ENCODE data around the gene TIMM10B.

TIMM10B gene

DNA sequence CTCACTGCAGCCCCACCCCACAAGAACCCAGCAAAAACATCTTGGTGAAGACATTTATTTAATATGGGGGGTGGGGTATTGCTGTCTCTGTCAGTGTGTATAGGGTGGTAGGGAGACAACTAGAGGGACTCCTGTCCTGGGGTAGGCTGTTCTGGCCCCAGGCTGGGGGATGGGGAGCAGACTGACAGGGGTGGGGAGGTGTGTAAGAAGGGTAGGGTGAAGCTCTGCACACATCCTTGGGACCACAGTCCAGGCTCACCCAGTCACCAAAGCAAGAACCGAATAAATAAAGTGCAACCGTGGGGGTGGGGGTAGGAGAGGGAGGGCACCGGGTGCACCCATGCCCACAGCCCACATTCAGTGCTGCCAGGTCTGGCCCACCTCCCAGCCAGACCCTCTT, 32.7 kb upstream of the TIMM10B start:
- no peaks in the 10 kb centered on the region for H3K9me3 ChIP-seq (ENCODE audit: control insufficient read depth in 5 of 5, low read length in 5 of 5)
- H3K4me1 ChIP-seq (ENCODE audit: control insufficient read depth in 5 of 5, insufficient read depth in 5 of 5, low read length in 5 of 5): no peaks in the 10 kb centered on the region
- no peaks in the 10 kb centered on the region for H3K27me3 ChIP-seq (ENCODE audit: control insufficient read depth in 5 of 5, insufficient read depth in 4 of 5, low read length in 5 of 5)
- H3K4me3 ChIP-seq (ENCODE audit: low read depth in 1 of 5, low read length in 5 of 5): no peak overlapping the region
- no peak overlapping the region for H3K9ac ChIP-seq (ENCODE audit: low read length in 5 of 5)
- H3K27ac ChIP-seq (ENCODE audit: low read depth, low read length): no peak overlapping the region
- peaks cover 10 to 60% (median 56%) of the 10 kb centered on the region in 5 donors for H3K36me3 ChIP-seq (ENCODE audit: control insufficient read depth in 5 of 5, insufficient read depth in 5 of 5, low read length in 5 of 5)

DNA sequence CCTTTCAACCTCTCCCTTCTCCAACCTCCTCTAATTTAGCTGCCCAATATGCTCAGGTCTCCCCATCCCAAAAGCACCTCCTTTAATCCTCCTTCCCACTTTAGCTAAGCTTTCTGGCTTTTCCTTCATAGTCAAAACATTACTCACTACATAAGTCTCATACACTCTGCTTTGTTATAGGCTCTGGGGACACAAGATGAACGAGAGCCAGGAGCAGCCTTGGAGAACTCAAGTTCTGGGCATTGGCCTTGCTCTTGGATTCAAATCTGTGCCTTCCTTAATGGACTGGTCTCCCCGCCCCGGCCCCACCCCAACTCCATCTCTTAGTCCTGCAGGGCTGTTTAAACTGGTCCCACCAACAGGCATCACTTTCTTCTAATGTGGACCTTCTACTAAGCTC, 29.1 kb upstream of the TIMM10B start:
- Histone ChIP-seq H3K9me3 (ENCODE audit: control insufficient read depth in 5 of 5, low read length in 5 of 5) (no peaks in the 10 kb centered on the region), H3K4me3 (ENCODE audit: low read depth in 1 of 5, low read length in 5 of 5) (no peak overlapping the region), H3K9ac (ENCODE audit: low read length in 5 of 5) (no peak overlapping the region), H3K27ac (ENCODE audit: low read depth, low read length) (no peak overlapping the region), H3K36me3 (ENCODE audit: control insufficient read depth in 5 of 5, insufficient read depth in 5 of 5, low read length in 5 of 5) (peaks cover 10 to 96% (median 91%) of the 10 kb centered on the region in 5 donors), H3K4me1 (ENCODE audit: control insufficient read depth in 5 of 5, insufficient read depth in 5 of 5, low read length in 5 of 5) (no peaks in the 10 kb centered on the region), H3K27me3 (ENCODE audit: control insufficient read depth in 5 of 5, insufficient read depth in 4 of 5, low read length in 5 of 5) (no peaks in the 10 kb centered on the region)

DNA sequence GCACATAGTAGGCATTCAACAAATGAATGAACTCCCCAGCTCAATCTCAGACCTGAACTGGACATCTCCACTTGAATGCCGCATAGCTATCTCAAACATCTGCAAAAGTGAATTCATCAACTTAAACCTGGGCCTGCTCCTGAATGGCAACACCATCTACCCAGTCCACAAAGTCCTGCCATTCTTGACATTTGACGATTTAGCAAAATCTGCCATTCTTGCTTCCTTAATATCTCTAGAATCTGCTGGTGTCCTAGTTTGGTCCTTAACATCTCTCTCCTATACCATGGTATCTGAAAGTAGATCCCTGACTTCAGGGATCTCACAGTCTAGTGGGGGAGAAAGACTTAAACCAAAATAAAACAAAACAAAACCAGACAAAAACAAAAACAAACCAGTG, 28.1 kb upstream of the TIMM10B start:
- Histone ChIP-seq H3K27ac (ENCODE audit: low read depth, low read length) (no peak overlapping the region), H3K4me1 (ENCODE audit: control insufficient read depth in 5 of 5, insufficient read depth in 5 of 5, low read length in 5 of 5) (no peaks in the 10 kb centered on the region), H3K4me3 (ENCODE audit: low read depth in 1 of 5, low read length in 5 of 5) (no peak overlapping the region), H3K27me3 (ENCODE audit: control insufficient read depth in 5 of 5, insufficient read depth in 4 of 5, low read length in 5 of 5) (no peaks in the 10 kb centered on the region), H3K9ac (ENCODE audit: low read length in 5 of 5) (no peak overlapping the region), H3K36me3 (ENCODE audit: control insufficient read depth in 5 of 5, insufficient read depth in 5 of 5, low read length in 5 of 5) (peaks cover 10 to 98% (median 93%) of the 10 kb centered on the region in 5 donors), H3K9me3 (ENCODE audit: control insufficient read depth in 5 of 5, low read length in 5 of 5) (no peaks in the 10 kb centered on the region)

DNA sequence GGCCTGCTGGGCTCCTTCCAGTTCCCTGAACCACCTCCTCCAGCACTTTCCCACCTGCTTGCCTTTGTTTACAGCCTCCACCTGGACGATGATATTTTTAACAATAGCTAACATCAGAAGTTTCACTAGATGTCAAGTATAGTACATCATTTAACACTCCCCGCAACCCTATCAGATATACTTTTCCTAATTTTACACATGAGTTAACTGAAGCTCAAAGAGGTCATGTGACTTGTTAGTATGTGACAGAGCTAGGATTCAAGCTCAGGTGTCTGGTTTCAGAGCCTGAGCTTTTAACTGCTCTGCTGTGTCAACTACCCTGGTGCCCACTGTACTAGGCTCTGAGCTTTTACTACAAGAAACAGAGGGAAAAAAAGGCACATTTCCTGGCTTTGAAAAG, 26.2 kb upstream of the TIMM10B start:
- H3K27me3 ChIP-seq (ENCODE audit: control insufficient read depth in 5 of 5, insufficient read depth in 4 of 5, low read length in 5 of 5): no peaks in the 10 kb centered on the region
- H3K36me3 ChIP-seq (ENCODE audit: control insufficient read depth in 5 of 5, insufficient read depth in 5 of 5, low read length in 5 of 5): peaks cover 14 to 99% (median 92%) of the 10 kb centered on the region in 5 donors
- H3K4me1 ChIP-seq (ENCODE audit: control insufficient read depth in 5 of 5, insufficient read depth in 5 of 5, low read length in 5 of 5): no peaks in the 10 kb centered on the region
- no peak overlapping the region for H3K9ac ChIP-seq (ENCODE audit: low read length in 5 of 5)
- no peak overlapping the region for H3K4me3 ChIP-seq (ENCODE audit: low read depth in 1 of 5, low read length in 5 of 5)
- no peak overlapping the region for H3K27ac ChIP-seq (ENCODE audit: low read depth, low read length)
- H3K9me3 ChIP-seq (ENCODE audit: control insufficient read depth in 5 of 5, low read length in 5 of 5): no peaks in the 10 kb centered on the region

DNA sequence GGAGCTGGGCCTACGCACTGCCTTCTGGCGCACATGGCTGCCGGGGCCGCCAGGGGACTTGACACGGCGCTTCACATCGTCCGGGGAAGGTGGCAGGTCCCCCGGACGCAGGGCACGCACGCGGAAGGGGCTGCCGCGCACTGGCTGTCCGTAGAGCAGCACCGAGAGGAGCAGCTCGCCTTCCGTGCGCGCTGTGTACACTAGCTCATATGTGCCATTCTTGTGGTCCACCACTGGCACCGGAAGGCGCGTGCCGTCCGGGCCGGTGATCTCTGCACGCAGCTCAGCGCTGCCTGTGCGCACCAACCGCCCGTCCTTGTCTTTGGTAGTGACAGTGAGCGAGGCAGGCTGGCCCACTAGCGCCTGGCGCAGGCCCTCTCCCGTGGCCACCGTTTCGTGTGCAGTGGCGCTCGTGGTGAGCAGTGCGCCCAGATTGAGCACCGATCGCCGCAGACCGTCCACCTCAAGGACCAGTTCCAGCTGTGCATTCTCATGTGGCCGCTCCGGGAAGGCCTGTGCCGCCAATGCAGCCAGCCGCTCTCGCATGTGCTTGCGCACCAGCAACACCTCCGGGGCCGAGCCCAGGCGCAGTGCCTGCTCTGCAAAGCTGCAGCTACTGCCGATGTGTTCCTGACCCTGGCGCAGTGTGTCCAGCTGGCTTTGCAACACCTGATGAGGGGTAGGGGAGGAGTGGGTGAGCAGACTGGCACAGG, 24.8 kb upstream of the TIMM10B start:
- Histone ChIP-seq H3K4me3 (ENCODE audit: low read depth in 1 of 5, low read length in 5 of 5) (no peak overlapping the region), H3K36me3 (ENCODE audit: control insufficient read depth in 5 of 5, insufficient read depth in 5 of 5, low read length in 5 of 5) (peaks cover 12 to 93% (median 86%) of the 10 kb centered on the region in 5 donors)

DNA sequence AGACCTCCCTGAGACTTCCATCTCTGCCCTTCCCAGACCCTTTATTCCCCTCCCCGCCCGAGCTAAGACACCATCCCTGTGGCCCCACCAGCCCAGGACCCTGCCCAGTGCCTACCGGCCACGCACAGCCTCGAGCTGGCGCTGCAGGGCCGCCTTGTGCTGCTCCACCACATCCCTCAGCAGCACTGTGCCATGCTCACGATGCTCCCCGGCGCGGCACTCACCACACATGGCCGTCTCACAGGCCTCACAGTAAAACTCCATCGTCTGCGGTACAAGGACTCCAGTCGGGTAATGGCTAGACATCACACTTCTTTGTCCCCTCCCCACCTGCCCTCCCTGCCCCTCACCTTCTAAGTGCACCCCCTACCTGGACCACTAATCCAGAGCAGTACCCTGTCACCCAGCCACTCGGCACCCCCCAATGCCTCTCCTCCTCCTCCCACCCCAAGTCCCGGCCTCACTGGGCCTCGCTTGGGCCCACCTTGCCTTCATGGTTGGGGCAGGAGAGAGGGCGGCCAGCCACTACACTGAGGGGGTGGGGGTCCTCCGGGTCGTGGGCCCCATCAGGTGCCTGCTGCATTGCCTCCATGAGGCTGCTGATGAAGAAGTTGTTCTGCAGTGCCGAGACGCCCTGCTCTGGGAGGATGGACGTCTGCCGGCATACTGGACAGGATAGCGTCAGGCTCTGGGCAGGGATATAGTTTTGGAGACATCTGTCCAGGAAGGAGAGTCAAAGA, 23.6 kb upstream of the TIMM10B start:
- no peaks in the 10 kb centered on the region for H3K27me3 ChIP-seq (ENCODE audit: control insufficient read depth in 5 of 5, insufficient read depth in 4 of 5, low read length in 5 of 5)
- no peaks in the 10 kb centered on the region for H3K9me3 ChIP-seq (ENCODE audit: control insufficient read depth in 5 of 5, low read length in 5 of 5)
- no peaks in the 10 kb centered on the region for H3K4me1 ChIP-seq (ENCODE audit: control insufficient read depth in 5 of 5, insufficient read depth in 5 of 5, low read length in 5 of 5)
- no peak overlapping the region for H3K27ac ChIP-seq (ENCODE audit: low read depth, low read length)
- H3K4me3 ChIP-seq (ENCODE audit: low read depth in 1 of 5, low read length in 5 of 5): no peak overlapping the region
- peaks cover 12 to 83% (median 79%) of the 10 kb centered on the region in 5 donors for H3K36me3 ChIP-seq (ENCODE audit: control insufficient read depth in 5 of 5, insufficient read depth in 5 of 5, low read length in 5 of 5)
- H3K9ac ChIP-seq (ENCODE audit: low read length in 5 of 5): no peak overlapping the region

More for the DNA sequence above, 24.8 kb upstream of the TIMM10B start:
- no peaks in the 10 kb centered on the region for H3K27me3 ChIP-seq (ENCODE audit: control insufficient read depth in 5 of 5, insufficient read depth in 4 of 5, low read length in 5 of 5)
- H3K9me3 ChIP-seq (ENCODE audit: control insufficient read depth in 5 of 5, low read length in 5 of 5): no peaks in the 10 kb centered on the region
- H3K27ac ChIP-seq (ENCODE audit: low read depth, low read length): no peak overlapping the region
- H3K4me1 ChIP-seq (ENCODE audit: control insufficient read depth in 5 of 5, insufficient read depth in 5 of 5, low read length in 5 of 5): no peaks in the 10 kb centered on the region
- H3K9ac ChIP-seq (ENCODE audit: low read length in 5 of 5): no peak overlapping the region

DNA sequence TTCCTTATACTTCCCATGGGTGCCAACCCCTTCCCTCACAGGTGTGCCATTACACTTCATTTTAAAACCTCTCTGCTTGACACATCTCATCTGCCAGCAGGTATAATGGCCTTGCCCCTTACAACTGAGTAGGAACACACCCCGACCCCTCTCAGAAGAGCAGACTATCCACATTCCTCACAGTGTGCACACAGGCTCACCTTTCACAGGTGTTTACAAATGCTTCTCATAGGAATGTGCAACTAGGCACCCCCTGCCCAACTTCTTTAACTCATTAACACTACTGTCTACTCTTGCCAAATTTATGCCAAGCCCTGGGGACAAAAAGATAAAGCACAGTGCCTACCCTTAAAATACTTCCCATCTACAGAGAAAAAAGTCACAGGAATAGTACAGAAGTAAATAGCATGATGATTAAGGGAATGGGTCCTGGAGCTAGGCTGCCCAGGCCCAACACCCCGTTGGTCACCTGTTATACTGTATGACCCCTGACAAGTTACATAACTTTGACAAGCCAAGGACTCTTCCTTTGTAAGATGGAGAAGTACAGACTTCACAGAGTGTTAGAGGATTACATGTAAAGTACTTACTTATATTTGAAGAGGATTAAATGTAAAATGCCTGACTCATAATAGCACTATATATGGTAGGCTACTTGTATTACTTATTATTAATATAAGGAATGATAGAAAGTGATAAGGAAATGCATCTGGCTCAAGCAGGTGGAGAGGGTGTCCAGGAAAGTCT, 22.8 kb upstream of the TIMM10B start:
- Histone ChIP-seq H3K4me1 (ENCODE audit: control insufficient read depth in 5 of 5, insufficient read depth in 5 of 5, low read length in 5 of 5) (no peaks in the 10 kb centered on the region), H3K9ac (ENCODE audit: low read length in 5 of 5) (no peak overlapping the region), H3K36me3 (ENCODE audit: control insufficient read depth in 5 of 5, insufficient read depth in 5 of 5, low read length in 5 of 5) (peaks cover 9 to 79% (median 76%) of the 10 kb centered on the region in 5 donors), H3K27ac (ENCODE audit: low read depth, low read length) (no peak overlapping the region), H3K4me3 (ENCODE audit: low read depth in 1 of 5, low read length in 5 of 5) (no peak overlapping the region), H3K9me3 (ENCODE audit: control insufficient read depth in 5 of 5, low read length in 5 of 5) (no peaks in the 10 kb centered on the region), H3K27me3 (ENCODE audit: control insufficient read depth in 5 of 5, insufficient read depth in 4 of 5, low read length in 5 of 5) (no peaks in the 10 kb centered on the region)

DNA sequence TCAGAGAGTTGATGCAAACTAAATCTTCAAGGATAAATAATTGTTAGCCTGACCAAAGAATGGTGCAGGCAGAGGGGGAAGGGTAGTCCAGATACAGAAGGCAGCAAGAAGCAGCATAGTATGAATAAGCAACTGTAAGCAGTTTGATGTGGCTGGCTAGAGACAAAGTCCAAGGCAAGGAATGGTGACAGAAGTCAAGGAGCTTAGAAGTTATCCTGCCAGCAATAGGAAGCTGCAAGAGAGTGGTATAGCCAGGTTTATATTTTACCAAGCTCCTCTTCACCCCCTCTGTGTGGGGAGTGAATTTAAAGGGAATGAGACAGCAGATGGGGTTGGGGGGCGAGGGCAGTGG, 22.2 kb upstream of the TIMM10B start:
- Histone ChIP-seq H3K9me3 (ENCODE audit: control insufficient read depth in 5 of 5, low read length in 5 of 5) (no peaks in the 10 kb centered on the region), H3K4me3 (ENCODE audit: low read depth in 1 of 5, low read length in 5 of 5) (no peak overlapping the region), H3K36me3 (ENCODE audit: control insufficient read depth in 5 of 5, insufficient read depth in 5 of 5, low read length in 5 of 5) (peaks cover 9 to 81% (median 77%) of the 10 kb centered on the region in 5 donors), H3K27ac (ENCODE audit: low read depth, low read length) (no peak overlapping the region), H3K4me1 (ENCODE audit: control insufficient read depth in 5 of 5, insufficient read depth in 5 of 5, low read length in 5 of 5) (no peaks in the 10 kb centered on the region), H3K9ac (ENCODE audit: low read length in 5 of 5) (no peak overlapping the region), H3K27me3 (ENCODE audit: control insufficient read depth in 5 of 5, insufficient read depth in 4 of 5, low read length in 5 of 5) (no peaks in the 10 kb centered on the region)

DNA sequence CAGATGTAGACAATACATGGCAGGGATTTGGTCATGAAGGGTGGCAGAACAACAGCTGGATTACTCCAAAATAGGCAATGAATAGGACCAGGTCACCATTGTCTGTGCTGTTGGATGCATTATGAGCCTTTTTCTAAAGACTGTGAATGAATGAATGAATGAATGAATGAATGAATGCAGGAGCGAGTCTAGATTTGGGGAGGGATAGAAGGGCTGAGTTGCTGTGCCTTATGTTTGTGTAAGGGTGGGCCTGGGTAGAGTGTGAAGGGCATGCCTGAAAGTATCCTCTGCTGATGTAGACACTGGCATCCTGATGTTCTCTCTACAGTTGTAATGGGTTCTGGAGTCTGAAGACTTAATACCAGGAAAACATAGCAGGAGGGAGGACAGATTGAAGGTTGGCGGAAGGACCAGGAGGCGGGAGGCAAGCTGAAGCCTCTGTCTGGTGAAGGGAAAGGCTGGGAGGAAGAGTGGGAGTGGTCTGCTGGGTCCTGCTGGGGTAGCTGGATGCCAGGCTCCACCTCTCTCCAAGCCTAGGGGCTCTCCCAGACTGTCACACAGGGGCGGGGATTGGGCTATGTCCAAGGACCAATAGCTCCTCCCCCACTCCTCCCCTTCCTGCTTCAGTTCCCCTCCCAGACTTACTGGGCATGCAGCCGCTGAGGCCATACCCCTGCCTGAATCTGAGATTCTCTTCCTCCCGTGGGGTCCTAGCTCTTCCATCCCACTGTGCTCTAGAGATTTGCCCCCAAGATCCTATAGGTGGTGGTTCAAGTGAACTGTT, 12.4 kb upstream of the TIMM10B start:
- H3K4me3 ChIP-seq (ENCODE audit: low read depth in 1 of 5, low read length in 5 of 5): peak overlapping the region in 1 of 5 donors; percentile 19
- peak overlapping the region in 1 of 5 donors; percentile 43 for H3K9ac ChIP-seq (ENCODE audit: low read length in 5 of 5)
- H3K27me3 ChIP-seq (ENCODE audit: control insufficient read depth in 5 of 5, insufficient read depth in 4 of 5, low read length in 5 of 5): no peaks in the 10 kb centered on the region
- H3K36me3 ChIP-seq (ENCODE audit: control insufficient read depth in 5 of 5, insufficient read depth in 5 of 5, low read length in 5 of 5): peaks cover 4 to 23% (median 15%) of the 10 kb centered on the region in 5 donors
- H3K27ac ChIP-seq (ENCODE audit: low read depth, low read length): peak overlapping the region; percentile 32
- peaks cover 5 to 26% (median 21%) of the 10 kb centered on the region in 5 donors for H3K4me1 ChIP-seq (ENCODE audit: control insufficient read depth in 5 of 5, insufficient read depth in 5 of 5, low read length in 5 of 5)
- H3K9me3 ChIP-seq (ENCODE audit: control insufficient read depth in 5 of 5, low read length in 5 of 5): no peaks in the 10 kb centered on the region
